IPS-18c (cell line): ENCODE data around the gene OPRM1.

Experiments
- H3K4me3 ChIP-seq: 2 replicates; pipeline ENCODE4 v1.7.0; 2013; ENCODE audit warnings: low read depth, mild to moderate bottlenecking, low read length, moderate library complexity; ENCODE audit not compliant: insufficient read depth
- H3K9me3 ChIP-seq: one replicate; pipeline ENCODE4 v1.6.1; 2013; ENCODE audit warnings: mild to moderate bottlenecking, low read length, moderate library complexity; ENCODE audit not compliant: control insufficient read depth, insufficient read depth

Gene OPRM1

GRCh38 chr6:154039231-154039842 lies at the start of gene OPRM1:
Gene OPRM1, plus strand, starts transcription at chr6:154039240. Its CDS starts 305 bp downstream, at chr6:154039545.
- peak within 1 kb of the TSS; percentile 45 for H3K4me3 ChIP-seq
- H3K9me3 ChIP-seq: no peaks in the 10 kb centered on the region

GRCh38 chr6:153989989-153990388 lies 49.1 kb upstream of the OPRM1 start:
- Histone ChIP-seq H3K4me3 (no peak overlapping the region), H3K9me3 (no peaks in the 10 kb centered on the region)

GRCh38 chr6:153994004-153994403 lies 45.0 kb upstream of the OPRM1 start:
- no peaks in the 10 kb centered on the region for H3K9me3 ChIP-seq
- no peak overlapping the region for H3K4me3 ChIP-seq

- H3K4me3 ChIP-seq: no peak overlapping the region
- no peaks in the 10 kb centered on the region for H3K9me3 ChIP-seq
Measured at GRCh38 chr6:153994811-153995210, 44.2 kb upstream of the OPRM1 start.

- Histone ChIP-seq H3K4me3 (no peak overlapping the region), H3K9me3 (no peaks in the 10 kb centered on the region)
Measured at GRCh38 chr6:153997221-153997620, 41.8 kb upstream of the OPRM1 start.

GRCh38 chr6:154001494-154002285 lies 37.4 kb upstream of the OPRM1 start:
- Histone ChIP-seq H3K4me3 (no peak overlapping the region), H3K9me3 (no peaks in the 10 kb centered on the region)

GRCh38 chr6:154002894-154003293 lies 36.1 kb upstream of the OPRM1 start:
- H3K9me3 ChIP-seq: no peaks in the 10 kb centered on the region
- no peak overlapping the region for H3K4me3 ChIP-seq

GRCh38 chr6:154010371-154010770 lies 28.7 kb upstream of the OPRM1 start:
- H3K9me3 ChIP-seq: no peaks in the 10 kb centered on the region

GRCh38 chr6:154012852-154013251 lies 26.2 kb upstream of the OPRM1 start:
- no peak overlapping the region for H3K4me3 ChIP-seq
- H3K9me3 ChIP-seq: no peaks in the 10 kb centered on the region

More at GRCh38 chr6:154010371-154010770, 28.7 kb upstream of the OPRM1 start:
- no peak overlapping the region for H3K4me3 ChIP-seq

- H3K4me3 ChIP-seq: no peak overlapping the region
- H3K9me3 ChIP-seq: no peaks in the 10 kb centered on the region
Measured at GRCh38 chr6:154017786-154018185, 21.3 kb upstream of the OPRM1 start.

GRCh38 chr6:154030646-154031045 lies 8.4 kb upstream of the OPRM1 start:
- H3K4me3 ChIP-seq: no peak overlapping the region
- no peaks in the 10 kb centered on the region for H3K9me3 ChIP-seq

- no peak overlapping the region for H3K4me3 ChIP-seq
- no peaks in the 10 kb centered on the region for H3K9me3 ChIP-seq
Measured at GRCh38 chr6:154041001-154041400, 2.0 kb downstream of the OPRM1 start.

- Histone ChIP-seq H3K9me3 (no peaks in the 10 kb centered on the region), H3K4me3 (no peak overlapping the region)
Measured at GRCh38 chr6:154053141-154053540, 14.1 kb downstream of the OPRM1 start.

GRCh38 chr6:154056536-154056935 lies 17.5 kb downstream of the OPRM1 start:
- H3K4me3 ChIP-seq: no peak overlapping the region
- H3K9me3 ChIP-seq: no peaks in the 10 kb centered on the region

GRCh38 chr6:154057098-154057497 lies 18.1 kb downstream of the OPRM1 start:
- Histone ChIP-seq H3K9me3 (no peaks in the 10 kb centered on the region), H3K4me3 (no peak overlapping the region)

- Histone ChIP-seq H3K4me3 (no peak overlapping the region), H3K9me3 (no peaks in the 10 kb centered on the region)
Measured at GRCh38 chr6:154058963-154059680, 20.1 kb downstream of the OPRM1 start.

GRCh38 chr6:154060076-154060475 lies 21.0 kb downstream of the OPRM1 start:
- H3K9me3 ChIP-seq: no peaks in the 10 kb centered on the region
- no peak overlapping the region for H3K4me3 ChIP-seq

GRCh38 chr6:154070041-154070440 lies 31.0 kb downstream of the OPRM1 start:
- Histone ChIP-seq H3K4me3 (no peak overlapping the region), H3K9me3 (peaks cover 2% of the 10 kb centered on the region)
